ENCODE measurements around the gene PKD1L1.

DNA sequence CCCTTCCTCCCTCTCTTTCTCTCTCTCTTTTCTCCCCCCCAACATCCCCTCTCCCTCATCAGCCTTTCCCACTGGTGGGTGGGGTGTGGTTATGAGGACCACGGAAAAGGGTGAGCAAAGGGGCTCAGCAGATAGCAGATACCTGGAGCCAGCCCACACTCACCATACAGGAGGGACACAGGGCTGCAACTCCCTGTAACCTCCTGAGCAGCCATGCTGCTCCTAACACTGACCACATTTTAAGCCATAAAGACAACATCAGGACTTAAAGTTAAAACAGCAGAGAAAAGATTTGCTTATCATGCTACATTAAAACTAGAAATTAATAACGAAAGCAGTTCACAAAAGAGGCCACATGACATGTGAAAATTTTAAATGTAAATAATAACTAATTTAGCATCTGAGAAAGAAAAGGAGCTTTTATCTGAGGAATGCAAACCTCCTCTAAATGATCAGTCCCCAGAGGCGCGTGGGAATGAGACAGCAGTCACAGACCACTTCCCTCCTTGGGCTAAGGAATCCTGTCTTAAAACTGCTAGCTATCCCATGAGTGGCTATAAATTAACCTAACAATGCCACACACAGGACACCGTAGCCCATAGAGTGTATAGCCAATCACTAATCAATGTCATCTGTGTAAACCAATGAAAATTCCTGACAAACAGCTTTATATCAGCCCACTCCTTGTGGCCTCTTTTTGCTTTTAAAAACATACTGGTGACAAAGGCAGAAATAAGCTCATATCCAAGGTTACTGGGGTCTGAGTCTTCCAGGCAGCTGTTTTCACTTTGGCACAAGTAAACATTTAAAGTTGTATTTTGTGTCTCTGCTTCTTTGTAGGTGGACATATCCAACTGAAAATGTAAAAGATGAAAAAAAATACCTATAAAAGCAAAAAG lies 33.3 kb downstream of the PKD1L1 start:
- TF ChIP-seq, protein P1, sequence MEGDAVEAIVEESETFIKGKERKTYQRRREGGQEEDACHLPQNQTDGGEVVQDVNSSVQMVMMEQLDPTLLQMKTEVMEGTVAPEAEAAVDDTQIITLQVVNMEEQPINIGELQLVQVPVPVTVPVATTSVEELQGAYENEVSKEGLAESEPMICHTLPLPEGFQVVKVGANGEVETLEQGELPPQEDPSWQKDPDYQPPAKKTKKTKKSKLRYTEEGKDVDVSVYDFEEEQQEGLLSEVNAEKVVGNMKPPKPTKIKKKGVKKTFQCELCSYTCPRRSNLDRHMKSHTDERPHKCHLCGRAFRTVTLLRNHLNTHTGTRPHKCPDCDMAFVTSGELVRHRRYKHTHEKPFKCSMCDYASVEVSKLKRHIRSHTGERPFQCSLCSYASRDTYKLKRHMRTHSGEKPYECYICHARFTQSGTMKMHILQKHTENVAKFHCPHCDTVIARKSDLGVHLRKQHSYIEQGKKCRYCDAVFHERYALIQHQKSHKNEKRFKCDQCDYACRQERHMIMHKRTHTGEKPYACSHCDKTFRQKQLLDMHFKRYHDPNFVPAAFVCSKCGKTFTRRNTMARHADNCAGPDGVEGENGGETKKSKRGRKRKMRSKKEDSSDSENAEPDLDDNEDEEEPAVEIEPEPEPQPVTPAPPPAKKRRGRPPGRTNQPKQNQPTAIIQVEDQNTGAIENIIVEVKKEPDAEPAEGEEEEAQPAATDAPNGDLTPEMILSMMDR (IDR thresholded peaks at IDR 0.05), result no peak
- no peak for TF ChIP-seq POLR2A (IDR thresholded peaks at IDR 0.05)

Data from suprapubic skin (tissue), 3 donors.